Measurements from ENCODE around the gene FHOD3.

The FHOD3 gene

GRCh38 chr18:36623681-36624190 is 326.2 kb downstream of the FHOD3 start:
- no peak for TF ChIP-seq CEBPB (IDR thresholded peaks at IDR 0.05)
- no peak for TF ChIP-seq EP300 (IDR thresholded peaks at IDR 0.05; ENCODE audit: borderline replicate concordance)
- no peak for TF ChIP-seq TEAD4 (IDR thresholded peaks at IDR 0.05)
- no peak for TF ChIP-seq NFIC (IDR thresholded peaks at IDR 0.05)
- TF ChIP-seq CREB1 (IDR thresholded peaks at IDR 0.05; ENCODE audit: low read depth): no peak
- no peak for TF ChIP-seq FOXM1 (IDR thresholded peaks at IDR 0.05; ENCODE audit: borderline replicate concordance, low read depth)
- no peak for TF ChIP-seq TCF12 (IDR thresholded peaks at IDR 0.05; ENCODE audit: low read depth)
- TF ChIP-seq MAX (IDR thresholded peaks at IDR 0.05): no peak
- no peak for TF ChIP-seq USF1 (IDR thresholded peaks at IDR 0.05)
- TF ChIP-seq TAF1 (IDR thresholded peaks at IDR 0.05; ENCODE audit: low read depth): no peak
- TF ChIP-seq, protein P1, sequence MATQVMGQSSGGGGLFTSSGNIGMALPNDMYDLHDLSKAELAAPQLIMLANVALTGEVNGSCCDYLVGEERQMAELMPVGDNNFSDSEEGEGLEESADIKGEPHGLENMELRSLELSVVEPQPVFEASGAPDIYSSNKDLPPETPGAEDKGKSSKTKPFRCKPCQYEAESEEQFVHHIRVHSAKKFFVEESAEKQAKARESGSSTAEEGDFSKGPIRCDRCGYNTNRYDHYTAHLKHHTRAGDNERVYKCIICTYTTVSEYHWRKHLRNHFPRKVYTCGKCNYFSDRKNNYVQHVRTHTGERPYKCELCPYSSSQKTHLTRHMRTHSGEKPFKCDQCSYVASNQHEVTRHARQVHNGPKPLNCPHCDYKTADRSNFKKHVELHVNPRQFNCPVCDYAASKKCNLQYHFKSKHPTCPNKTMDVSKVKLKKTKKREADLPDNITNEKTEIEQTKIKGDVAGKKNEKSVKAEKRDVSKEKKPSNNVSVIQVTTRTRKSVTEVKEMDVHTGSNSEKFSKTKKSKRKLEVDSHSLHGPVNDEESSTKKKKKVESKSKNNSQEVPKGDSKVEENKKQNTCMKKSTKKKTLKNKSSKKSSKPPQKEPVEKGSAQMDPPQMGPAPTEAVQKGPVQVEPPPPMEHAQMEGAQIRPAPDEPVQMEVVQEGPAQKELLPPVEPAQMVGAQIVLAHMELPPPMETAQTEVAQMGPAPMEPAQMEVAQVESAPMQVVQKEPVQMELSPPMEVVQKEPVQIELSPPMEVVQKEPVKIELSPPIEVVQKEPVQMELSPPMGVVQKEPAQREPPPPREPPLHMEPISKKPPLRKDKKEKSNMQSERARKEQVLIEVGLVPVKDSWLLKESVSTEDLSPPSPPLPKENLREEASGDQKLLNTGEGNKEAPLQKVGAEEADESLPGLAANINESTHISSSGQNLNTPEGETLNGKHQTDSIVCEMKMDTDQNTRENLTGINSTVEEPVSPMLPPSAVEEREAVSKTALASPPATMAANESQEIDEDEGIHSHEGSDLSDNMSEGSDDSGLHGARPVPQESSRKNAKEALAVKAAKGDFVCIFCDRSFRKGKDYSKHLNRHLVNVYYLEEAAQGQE (IDR thresholded peaks at IDR 0.05; ENCODE audit: low read depth): no peak
- TF ChIP-seq YY1 (IDR thresholded peaks at IDR 0.05; ENCODE audit: low read depth): no peak
- no peak for TF ChIP-seq EGR1 (IDR thresholded peaks at IDR 0.05)
- no peak for TF ChIP-seq ZBTB7A (IDR thresholded peaks at IDR 0.05; ENCODE audit: low read depth)
- TF ChIP-seq RAD21 (IDR thresholded peaks at IDR 0.05; ENCODE audit: low read depth): no peak

GRCh38 chr18:36624451-36625167 is 327.1 kb downstream of the FHOD3 start:
- TF ChIP-seq CREB1 (IDR thresholded peaks at IDR 0.05; ENCODE audit: low read depth) (no peak), RAD21 (IDR thresholded peaks at IDR 0.05; ENCODE audit: low read depth) (no peak), TEAD4 (IDR thresholded peaks at IDR 0.05) (no peak), TAF1 (IDR thresholded peaks at IDR 0.05; ENCODE audit: low read depth) (no peak), TCF12 (IDR thresholded peaks at IDR 0.05; ENCODE audit: low read depth) (no peak), USF1 (IDR thresholded peaks at IDR 0.05) (no peak), CEBPB (IDR thresholded peaks at IDR 0.05) (no peak), NFIC (IDR thresholded peaks at IDR 0.05) (no peak), ZBTB7A (IDR thresholded peaks at IDR 0.05; ENCODE audit: low read depth) (no peak), EGR1 (IDR thresholded peaks at IDR 0.05) (no peak), FOXM1 (IDR thresholded peaks at IDR 0.05; ENCODE audit: borderline replicate concordance, low read depth) (no peak), EP300 (IDR thresholded peaks at IDR 0.05; ENCODE audit: borderline replicate concordance) (no peak)
- TF ChIP-seq, protein P1 (IDR thresholded peaks at IDR 0.05; ENCODE audit: low read depth): no peak

GRCh38 chr18:36625386-36625785 is 327.9 kb downstream of the FHOD3 start:
- no peak for TF ChIP-seq RAD21 (IDR thresholded peaks at IDR 0.05; ENCODE audit: low read depth)

DNA sequence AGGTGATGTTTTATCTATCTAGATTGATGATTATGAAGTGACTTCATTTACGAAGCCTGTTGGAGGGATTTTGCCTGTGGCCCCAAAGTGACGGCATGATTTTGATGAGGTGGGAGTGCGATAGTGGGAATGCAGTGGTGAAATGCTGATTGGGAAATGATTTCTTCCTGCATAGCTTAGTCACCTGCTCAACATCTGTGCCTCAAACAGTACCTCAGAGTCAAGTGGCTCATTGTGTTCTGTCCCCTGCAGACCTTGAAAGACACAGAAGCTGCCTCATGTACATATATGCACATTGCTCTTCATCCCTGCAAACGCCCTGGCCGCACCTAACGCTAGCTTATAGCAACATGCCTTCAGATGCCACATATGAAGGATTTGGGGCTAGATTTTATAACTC is 330.1 kb downstream of the FHOD3 start:
- no peak for TF ChIP-seq NFIC (IDR thresholded peaks at IDR 0.05)
- TF ChIP-seq, protein P1 (IDR thresholded peaks at IDR 0.05; ENCODE audit: low read depth): no peak
- TF ChIP-seq TAF1 (IDR thresholded peaks at IDR 0.05; ENCODE audit: low read depth): no peak
- TF ChIP-seq FOXM1 (IDR thresholded peaks at IDR 0.05; ENCODE audit: borderline replicate concordance, low read depth): no peak
- TF ChIP-seq CREB1 (IDR thresholded peaks at IDR 0.05; ENCODE audit: low read depth): no peak
- TF ChIP-seq RAD21 (IDR thresholded peaks at IDR 0.05; ENCODE audit: low read depth): no peak
- no peak for TF ChIP-seq MAX (IDR thresholded peaks at IDR 0.05)
- TF ChIP-seq YY1 (IDR thresholded peaks at IDR 0.05; ENCODE audit: low read depth): no peak
- TF ChIP-seq ZBTB7A (IDR thresholded peaks at IDR 0.05; ENCODE audit: low read depth): no peak
- TF ChIP-seq USF1 (IDR thresholded peaks at IDR 0.05): no peak

Measured in Ishikawa (cell line).